GM12892 (cell line): ENCODE measurements around the gene POLR1A.

ENCODE experiments used
- POLR2A ChIP-seq: IDR thresholded peaks from 2 replicates; pipeline ENCODE4 v1.6.1; 2011; ENCODE audit warnings: low read depth, low read length, control low read depth
- POLR2AphosphoS5 ChIP-seq: IDR thresholded peaks from 2 replicates; pipeline ENCODE4 v1.6.1; 2011; ENCODE audit warnings: low read depth, low read length, control low read depth

- TF ChIP-seq POLR2AphosphoS5 (no peak), POLR2A (no peak)
Observed at GRCh38 chr2:86012007-86012712, 93.5 kb downstream of the POLR1A start.
